NCI-H460 (cell line): Measurements from ENCODE around the gene C17orf50. TPM values are rescaled to one million over a fixed set of nuclear protein-coding genes. Genes with fewer than 3 reads are reported as not detected.

Experiments used
- DNase-seq: peaks from one replicate; pipeline ENCODE4 v3.0.0-alpha.2; 2016; ENCODE audit warnings: low read depth; ENCODE audit errors: extremely low read depth
- total RNA-seq: library from RNA; depleted of rRNA; stranded (reverse); fragments of >200 nt; shearing (Covaris generic); gene quantifications from 2 replicates; pipeline ENCODE4 v1.2.3, GENCODE V29; 2014

The C17orf50 gene
- total RNA-seq, 1 experiment from 2014 or later: not detected

DNA sequence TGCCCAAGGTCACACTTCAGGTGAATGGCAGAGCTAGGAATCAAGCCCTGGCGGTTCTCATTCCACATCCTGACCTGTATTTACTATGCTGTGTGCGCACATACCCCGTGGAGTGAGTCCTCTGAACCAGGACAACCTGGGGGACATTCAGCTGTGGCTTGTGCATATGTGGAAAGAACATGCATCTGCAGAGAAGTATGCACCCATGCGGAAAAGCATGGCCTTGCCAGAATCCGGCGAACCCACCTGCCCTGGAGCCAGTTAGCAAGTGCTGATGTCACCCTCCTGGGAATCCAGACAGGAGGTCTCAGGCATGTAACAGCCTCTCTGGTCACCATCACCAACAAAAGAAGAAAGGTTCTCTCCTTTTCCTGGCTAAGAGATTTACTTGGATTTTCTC, 27.3 kb upstream of the C17orf50 start:
- no peak for DNase-seq

DNA sequence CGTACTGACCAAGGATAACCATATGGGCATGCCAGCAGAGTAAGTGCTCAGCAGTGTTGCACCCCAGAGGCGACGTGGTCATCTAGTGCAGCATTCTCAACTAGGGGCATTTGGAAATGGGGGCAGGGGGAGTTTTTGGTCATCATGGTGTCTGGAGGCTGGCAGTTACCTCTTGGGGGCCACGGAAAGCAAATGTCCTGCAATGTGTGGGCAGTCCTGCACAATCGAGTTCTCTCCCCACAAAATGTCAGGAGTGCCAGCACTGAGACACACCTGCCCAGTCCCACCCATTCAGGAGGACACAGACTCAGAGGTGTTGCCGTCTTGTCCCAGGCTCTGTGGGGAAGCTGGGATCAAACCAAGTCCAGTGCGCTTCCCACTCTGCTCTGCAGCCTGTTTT, 26.3 kb upstream of the C17orf50 start:
- no peak for DNase-seq

DNA sequence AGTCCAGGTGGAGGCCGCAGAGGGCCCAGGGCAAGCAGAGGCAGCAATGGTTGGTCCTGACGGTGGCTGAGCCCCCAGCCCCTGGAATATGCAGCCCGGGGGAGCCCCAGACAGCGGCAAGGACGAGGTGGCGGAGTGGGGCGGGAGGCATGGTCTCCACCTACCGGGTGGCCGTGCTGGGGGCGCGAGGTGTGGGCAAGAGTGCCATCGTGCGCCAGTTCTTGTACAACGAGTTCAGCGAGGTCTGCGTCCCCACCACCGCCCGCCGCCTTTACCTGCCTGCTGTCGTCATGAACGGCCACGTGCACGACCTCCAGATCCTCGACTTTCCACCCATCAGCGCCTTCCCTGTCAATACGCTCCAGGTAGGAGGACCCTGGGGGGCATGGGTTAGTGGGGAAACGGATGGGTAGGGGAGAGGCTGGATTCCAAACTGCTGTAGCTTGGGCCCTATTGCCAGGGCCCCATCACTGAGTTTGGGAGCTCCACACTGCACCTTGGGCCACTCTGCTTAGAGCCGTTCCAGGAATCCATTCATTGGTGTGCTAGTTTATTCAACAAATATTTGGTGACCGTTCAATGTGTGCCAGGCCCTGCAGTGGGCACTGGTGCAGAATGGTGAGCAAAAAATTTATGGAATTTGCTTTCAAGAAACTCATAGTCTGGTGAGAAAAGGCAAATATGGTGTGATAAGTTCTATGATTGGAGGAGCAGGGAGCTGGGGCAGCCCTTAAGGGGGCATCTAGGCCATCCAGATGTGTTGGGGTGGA, 25.5 kb upstream of the C17orf50 start:
- no peak for DNase-seq

DNA sequence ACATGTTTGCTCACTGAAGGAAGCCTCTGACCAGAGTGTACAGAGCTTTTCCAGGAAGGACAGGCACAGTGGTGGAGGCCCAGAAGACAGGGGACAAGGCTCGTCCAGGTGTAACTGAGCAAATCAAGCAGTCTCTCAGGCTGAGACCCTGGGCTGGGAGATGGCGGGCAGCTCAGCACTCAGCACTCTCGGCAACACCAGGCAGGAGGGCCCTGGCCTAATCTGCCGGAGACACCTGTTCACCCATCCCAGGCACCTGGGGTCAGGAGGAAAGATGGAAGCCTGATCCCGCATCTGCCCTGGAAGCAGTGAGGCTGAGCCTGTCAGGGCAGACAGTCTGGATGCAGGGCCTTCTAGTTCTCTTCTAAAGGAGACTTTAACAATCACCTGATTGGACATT, 24.5 kb upstream of the C17orf50 start:
- no peak for DNase-seq

DNA sequence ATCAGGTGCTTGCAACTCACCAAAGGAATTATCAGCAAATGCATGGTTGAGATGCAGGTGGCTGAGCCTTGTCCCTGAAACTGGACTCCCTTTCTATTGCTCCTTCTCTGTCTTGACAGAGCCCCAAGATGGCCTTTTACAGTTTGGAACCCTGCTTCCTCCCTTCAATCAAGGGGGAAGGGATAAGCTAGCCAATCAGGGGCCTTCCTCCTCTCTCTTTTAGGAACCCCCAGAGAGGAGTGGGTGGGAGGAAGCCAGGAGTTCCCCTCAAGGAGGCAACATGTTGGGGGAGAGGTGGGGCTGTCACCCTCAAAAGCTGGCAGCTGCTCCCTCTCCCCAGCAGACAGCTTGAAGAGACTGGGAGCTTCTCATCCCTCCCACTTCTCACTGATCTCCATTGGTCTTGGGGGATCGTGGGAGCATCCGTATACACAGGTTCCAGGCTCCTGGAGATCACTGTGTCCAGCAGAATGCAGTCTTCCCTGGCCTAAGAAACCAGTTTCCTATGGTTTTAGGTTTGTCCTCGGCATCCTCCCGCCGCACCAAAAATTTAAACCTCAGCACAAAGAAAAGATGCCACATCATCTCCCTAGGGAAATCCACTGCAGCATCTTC, 22.1 kb upstream of the C17orf50 start:
- no peak for DNase-seq

DNA sequence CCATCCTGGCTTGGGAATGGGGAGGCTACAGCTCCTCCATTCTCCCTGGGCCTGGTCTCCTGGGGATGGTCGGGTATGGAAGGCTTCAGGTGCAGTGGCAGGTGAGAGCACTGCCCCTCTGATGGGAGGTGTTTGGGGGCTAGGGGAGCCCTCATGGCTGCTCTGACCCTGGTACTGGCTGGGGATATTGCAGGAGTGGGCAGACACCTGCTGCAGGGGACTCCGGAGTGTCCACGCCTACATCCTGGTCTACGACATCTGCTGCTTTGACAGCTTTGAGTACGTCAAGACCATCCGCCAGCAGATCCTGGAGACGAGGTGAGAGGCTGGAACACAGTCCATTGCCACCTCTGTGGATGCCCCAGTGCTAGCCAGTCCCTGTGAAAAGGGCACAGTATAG, 20.5 kb upstream of the C17orf50 start:
- no peak for DNase-seq

DNA sequence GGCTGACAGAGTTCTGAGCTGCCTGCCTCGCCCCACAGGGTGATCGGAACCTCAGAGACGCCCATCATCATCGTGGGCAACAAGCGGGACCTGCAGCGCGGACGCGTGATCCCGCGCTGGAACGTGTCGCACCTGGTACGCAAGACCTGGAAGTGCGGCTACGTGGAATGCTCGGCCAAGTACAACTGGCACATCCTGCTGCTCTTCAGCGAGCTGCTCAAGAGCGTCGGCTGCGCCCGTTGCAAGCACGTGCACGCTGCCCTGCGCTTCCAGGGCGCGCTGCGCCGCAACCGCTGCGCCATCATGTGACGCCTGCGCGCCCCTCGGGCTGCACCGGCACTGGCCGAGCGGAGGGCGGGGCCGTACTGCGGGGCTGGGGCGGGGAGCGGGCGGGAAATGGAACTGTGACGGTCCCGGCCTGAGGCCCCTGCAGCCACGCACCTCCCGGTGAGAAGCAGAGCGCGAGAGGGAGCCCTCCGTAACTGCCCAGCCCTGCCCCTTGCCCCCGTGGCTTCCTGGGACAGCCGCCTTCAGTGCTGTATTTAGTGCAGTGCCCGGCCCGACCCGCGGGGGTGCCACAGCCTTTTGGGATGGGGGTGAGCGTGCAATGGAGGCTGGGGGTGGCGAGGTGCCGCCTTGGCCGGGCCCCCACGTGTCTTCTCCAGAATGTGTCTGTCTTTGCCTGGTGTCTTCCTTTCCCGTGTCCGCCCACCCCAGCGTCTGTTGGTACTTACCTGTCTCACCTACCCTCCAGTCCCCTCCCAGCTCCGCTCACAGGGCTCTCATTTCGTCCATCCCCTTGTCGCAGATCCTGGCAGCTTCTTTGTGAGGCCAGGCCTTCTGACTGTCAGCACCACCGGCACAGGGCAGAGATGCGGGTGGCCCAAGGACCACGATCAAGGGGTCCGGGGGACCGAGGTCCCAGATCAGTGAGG, 19.4 kb upstream of the C17orf50 start:
- no peak for DNase-seq

DNA sequence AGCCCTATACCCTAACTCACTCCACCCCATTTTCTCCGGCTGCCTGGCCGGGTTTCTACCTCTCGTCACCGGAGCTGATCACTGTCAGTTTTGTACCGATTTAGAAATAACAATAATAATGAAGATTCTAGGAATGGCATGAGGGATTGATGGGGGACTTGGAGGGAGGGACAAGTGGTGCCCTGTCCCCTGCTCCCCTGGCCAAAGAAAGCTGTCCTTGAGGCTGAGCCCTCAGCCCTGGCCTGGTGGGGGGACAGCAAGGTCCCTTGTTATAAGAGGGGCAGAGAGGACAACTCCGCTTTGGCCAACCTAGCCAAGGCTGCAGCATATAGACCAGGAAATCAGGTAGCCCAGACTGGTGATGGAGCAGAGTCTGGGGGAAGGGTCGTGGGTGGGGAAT, 18.2 kb upstream of the C17orf50 start:
- DNase-seq: no peak

DNA sequence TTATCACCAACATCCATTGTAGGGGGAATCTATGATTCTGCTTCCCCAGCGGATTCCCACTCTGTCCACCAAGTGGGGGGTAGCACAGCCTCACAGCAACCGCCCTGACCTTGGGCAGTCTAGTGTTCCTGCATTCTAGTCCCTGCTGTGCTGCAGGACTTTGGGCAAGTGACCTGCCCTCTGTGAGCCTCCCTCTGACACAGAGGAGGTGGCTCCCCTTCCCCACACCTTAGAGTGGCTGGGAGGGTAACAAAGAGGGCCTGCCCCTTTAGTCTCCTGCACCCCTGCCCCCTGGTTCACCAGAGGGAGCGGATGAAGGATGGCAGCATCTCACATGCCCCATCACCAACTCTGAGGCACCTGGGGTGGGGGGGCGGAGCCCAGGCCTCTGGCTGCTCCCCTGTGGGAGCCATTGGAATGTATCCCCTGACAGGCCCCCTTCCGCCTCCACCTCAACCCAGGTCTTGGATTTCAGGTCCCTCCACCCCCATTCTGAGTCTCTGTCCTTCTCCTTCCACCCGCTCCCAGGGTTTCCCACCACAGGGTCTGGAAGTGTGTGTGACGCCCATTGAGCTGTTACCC, 17.7 kb upstream of the C17orf50 start:
- no peak for DNase-seq

DNA sequence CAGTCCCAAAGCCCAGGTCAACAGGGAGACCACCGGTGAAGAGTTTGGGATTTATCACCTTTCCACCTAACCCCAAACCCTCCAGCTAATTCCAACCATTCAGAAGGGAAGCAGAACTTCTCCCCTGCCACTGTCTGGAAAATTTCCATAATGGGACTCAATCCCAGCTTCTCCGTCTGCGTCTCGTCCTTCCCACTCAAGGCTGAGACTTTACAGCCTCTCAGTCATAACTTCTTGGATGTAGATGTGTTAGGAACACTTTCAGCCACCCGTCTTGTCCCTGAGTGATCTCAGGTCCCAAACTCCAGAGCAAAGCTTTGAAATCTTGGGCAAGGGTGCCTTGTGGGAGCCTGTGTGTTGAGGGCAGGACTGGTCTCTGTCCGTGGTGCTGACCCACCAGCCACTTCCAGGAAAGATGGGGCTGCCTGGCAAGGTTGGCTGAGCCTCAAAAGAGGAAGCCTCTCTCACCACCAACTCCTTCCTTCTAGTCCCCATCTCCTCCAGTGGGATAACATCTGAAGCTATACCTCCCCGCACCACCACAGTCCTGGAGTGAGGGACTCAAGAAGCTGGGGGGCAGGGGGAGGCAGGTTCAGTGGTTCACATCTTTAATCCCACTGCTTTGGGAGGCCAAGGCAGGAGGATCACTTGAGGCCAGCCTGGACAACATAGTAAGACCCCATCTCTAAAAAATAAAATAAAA, 16.9 kb upstream of the C17orf50 start:
- DNase-seq: peak; percentile 30

DNA sequence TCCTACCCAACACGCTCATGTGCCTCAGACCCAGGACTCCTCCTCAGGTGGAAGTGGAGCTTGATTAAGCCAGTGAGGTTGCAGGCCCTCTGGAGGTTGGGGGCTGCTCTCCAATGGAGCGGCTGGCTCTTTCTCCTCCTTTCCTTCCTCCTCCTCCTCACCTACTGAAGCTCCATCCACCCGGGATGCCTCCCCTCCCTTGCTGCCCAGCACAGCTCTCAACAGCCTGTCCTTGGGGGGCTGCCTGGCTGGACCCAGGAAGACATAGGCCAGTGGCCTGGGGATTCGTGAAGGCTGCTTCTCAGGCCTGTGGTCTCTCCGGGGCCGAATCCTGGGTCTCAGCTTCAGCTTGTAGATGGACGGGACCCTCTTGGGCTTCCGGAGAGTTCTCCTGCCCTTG, 15.9 kb upstream of the C17orf50 start:
- DNase-seq: no peak

DNA sequence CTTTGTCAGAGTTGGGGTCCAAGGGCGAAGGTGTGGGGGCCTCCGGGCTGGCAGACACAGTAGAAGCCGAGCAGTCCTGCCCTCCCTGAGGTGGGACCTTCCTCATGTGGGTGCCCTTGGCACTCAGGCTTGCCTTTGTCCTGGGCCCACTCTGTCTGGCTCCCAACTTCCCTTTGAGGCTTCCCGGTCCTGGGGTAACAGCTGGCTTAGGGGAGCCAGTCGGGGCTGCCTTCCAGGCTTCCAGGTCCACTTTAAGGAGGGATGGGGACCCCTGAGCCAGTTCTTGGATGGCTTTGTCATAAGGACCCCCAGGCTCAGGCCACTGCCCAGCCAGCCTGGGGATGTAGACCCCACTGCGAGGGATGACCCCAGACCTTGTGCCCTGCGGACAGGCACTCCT, 15.4 kb upstream of the C17orf50 start:
- DNase-seq: no peak

DNA sequence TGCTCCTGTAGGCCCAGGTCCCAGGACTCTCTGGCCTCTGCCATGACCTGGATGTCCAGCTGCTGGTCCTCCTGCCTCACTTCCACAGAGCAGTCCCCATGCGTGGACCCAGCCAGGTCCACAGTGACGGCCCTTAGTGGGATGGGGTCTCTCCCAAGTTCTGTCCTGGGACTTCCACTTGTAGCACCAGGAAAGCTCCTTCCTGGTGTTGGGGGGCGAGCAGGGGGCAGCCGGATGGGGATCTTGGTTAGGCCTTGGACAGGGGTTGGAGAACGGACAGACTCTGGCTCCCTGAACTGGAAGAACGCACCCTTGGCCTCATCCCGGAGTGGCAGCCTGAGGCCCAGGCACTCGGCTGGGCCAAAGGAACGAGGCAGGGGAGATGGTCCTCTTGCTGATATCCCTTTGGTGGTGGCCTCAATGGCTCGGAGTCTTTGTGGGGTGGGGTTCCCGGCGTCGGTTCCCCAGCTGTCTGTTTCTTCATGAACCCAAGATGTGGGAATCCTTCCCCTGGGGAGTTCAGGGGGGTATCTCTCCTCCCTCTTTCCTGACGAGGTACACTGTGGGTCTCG, 14.9 kb upstream of the C17orf50 start:
- DNase-seq: no peak

DNA sequence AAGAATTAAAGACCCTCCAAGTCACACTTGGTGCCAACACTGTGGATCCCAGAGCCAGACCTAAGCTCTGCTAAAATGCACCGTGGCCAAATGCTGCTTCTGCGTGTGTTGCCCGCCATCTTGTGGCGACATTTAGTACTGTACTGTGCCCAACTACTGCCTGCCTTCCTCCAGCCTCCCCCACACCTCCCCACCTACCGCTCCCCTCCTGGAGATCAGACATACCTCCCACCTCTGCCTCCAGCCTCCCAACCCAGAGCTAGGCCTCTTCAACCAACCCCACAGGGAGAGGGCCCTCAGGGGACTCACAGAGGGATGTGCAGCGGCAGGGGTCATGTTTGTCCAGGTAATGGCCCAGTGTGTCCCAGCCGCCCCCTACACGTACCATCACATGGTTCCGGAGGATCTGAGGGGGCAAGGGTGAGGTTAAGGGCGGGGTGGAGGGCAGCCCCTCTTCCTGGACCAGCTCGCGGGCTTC, 13.1 kb upstream of the C17orf50 start:
- DNase-seq: peak; percentile 75

DNA sequence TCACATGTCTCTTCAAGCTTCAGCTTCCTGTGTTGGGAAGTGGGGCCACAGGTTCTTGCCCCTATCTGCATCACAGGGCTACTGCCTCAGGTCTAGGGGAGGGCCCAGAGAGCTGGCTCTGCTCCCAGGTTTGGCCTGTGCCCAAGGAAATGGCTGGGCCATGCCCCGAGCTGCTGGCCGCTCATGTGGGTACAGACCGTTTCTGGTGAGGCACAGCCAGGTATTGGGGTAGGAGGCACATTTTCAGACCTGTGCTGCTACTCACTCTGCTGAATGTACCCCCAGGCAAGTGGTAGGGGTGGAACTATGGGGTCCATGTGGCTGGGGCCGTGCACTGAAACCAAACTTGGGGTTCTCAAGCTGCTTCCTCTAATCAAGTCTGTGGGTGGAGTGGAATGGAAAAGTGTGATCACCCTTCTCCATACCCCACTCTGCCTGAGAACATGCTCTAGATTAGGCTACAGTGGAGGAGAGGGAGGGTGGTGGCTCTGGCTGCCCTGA, 12.3 kb upstream of the C17orf50 start:
- no peak for DNase-seq

DNA sequence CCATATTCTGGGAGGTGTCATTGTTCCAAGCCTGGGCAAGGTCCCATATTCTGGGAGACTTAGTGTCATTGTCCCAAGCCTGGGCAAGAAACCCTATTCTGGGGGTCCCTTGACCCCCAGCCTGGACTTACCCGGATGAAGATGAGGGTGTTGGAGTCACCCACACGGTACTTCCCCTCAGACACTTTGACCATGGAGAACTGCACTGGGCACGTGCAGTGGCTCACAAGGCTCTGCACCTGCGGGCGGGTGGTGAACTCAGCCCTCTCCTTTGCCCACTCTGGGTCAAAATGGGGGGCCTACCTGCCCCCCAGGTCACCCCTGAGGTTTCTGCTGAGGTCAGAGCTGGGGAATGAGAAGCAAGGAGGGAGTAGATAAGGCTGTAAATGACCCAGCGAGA, 11.7 kb upstream of the C17orf50 start:
- DNase-seq: no peak

DNA sequence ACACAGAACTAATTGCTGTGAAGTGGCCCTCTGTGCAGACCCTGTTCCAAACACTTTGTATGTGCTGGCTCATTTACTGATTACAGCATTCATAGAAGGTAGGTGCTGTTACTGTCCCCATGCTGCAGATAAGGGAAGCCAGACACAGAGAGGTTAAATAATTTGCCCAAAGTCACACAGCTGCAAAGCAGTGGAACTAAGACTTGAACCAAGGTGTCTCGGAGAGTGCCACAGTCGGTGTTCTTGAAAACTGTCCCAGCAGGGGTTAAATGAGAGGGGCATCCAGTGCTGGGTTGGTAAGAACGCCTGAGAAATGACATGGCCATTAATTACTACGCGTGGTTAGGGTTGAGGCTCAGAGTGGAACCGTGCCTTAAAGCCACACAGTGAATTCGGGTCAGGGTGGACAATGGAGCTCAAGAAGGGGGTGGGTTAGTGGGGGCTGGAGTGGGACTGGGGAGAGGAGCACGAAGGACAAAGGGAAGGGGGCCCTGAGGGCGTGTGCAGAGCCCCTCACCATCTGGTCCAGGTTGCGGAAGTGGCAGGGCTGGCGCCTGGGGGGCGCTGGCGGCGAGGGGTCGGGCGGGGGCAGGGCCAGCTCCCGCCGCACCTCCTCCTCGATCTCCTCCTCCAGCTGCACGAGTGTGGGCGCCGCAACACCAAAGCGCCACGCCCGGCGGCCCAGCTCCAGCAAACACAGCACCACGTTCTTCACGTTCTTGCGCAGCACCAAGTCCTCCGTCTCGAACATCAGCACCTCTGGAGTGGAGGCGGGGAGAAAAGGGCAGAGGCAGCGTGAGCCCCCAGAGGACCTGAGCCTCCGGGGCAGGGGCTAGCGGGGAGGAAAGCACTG, 10.9 kb upstream of the C17orf50 start:
- DNase-seq: no peak

DNA sequence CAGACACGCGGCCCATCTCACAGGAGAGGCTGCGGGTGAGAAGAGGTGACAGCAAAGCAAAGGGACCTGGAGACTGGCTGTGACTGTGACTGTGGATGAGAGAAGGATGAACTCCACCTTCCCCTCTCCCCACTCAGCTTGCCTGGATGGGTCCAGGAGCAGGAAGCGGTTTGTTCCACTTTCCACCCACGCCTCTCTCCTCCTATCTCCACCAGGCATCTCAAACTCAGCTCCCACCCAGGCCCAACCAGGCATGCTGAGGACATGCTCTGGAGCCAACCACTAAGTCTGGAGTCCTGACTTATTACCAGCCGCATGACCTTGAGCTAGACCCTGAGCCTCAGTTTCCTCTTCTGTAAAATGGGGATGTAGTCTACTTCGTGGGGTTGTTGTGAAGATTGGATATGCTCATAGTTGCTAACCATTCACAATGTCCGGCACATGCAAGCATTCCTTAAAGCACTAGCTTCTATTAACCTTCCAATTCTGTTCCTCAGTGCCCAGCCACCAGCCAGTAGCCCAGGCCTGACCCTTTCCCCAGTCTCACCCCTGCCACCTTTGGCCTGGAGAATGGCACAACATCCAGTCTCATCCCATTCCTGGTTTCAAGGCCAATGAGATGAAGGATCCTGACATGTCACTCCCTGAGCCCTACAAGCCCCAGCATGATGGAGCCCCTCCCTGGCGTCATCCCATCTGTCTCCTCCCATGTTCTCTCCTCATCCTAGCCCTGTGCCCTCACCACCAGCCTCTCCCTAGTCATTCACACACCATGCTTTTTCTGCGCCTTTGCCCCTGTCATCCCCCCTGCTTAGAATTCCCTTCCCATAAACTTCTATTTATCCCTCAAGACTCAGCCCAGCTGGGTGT, 9.9 kb upstream of the C17orf50 start:
- no peak for DNase-seq
